DND-41 (cell line): ENCODE results near the gene SWSAP1.

Source experiments
- EZH2 ChIP-seq: IDR thresholded peaks from 3 replicates; pipeline ENCODE4 v1.6.1; 2012; ENCODE audit warnings: borderline replicate concordance, low read depth, mild to moderate bottlenecking, moderate library complexity, low read length, inconsistent platforms; ENCODE audit not compliant: severe bottlenecking
- TF ChIP-seq, protein P1 (sequence below): IDR thresholded peaks from 2 replicates; pipeline ENCODE4 v1.5.1; 2012; ENCODE audit warnings: borderline replicate concordance, low read length, moderate library complexity, mild to moderate bottlenecking; ENCODE audit not compliant: poor library complexity, severe bottlenecking; ENCODE audit errors: extremely low read depth

GRCh38 chr19:11325544-11325943 is 48.9 kb upstream of the SWSAP1 start:
- TF ChIP-seq, protein P1, sequence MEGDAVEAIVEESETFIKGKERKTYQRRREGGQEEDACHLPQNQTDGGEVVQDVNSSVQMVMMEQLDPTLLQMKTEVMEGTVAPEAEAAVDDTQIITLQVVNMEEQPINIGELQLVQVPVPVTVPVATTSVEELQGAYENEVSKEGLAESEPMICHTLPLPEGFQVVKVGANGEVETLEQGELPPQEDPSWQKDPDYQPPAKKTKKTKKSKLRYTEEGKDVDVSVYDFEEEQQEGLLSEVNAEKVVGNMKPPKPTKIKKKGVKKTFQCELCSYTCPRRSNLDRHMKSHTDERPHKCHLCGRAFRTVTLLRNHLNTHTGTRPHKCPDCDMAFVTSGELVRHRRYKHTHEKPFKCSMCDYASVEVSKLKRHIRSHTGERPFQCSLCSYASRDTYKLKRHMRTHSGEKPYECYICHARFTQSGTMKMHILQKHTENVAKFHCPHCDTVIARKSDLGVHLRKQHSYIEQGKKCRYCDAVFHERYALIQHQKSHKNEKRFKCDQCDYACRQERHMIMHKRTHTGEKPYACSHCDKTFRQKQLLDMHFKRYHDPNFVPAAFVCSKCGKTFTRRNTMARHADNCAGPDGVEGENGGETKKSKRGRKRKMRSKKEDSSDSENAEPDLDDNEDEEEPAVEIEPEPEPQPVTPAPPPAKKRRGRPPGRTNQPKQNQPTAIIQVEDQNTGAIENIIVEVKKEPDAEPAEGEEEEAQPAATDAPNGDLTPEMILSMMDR = no peak
- no peak for TF ChIP-seq EZH2
